NB4 (cell line): ENCODE measurements around the gene CUL1.

Source experiments
- DNase-seq: peaks from one replicate; pipeline ENCODE4 v3.0.0; 2010; ENCODE audit warnings: low read depth
- H3K4me3 ChIP-seq: one replicate; pipeline ENCODE4 v1.5.1; 2011; ENCODE audit warnings: mild to moderate bottlenecking, low read depth, low read length, moderate library complexity
- CTCF ChIP-seq: IDR thresholded peaks from one replicate; pipeline ENCODE4 v1.5.1; 2012; ENCODE audit warnings: low read depth, low read length
- MAX ChIP-seq: IDR thresholded peaks from 2 replicates; pipeline ENCODE4 v1.6.1; 2011; ENCODE audit warnings: low read depth, low read length
- MYC ChIP-seq: IDR thresholded peaks from 2 replicates; pipeline ENCODE4 v1.6.1; 2011; ENCODE audit warnings: low read depth, low read length
- POLR2A ChIP-seq: IDR thresholded peaks from 2 replicates; pipeline ENCODE4 v1.6.1; 2011; ENCODE audit warnings: mild to moderate bottlenecking; ENCODE audit not compliant: insufficient read length; ENCODE audit errors: extremely low read depth

Gene CUL1

DNA sequence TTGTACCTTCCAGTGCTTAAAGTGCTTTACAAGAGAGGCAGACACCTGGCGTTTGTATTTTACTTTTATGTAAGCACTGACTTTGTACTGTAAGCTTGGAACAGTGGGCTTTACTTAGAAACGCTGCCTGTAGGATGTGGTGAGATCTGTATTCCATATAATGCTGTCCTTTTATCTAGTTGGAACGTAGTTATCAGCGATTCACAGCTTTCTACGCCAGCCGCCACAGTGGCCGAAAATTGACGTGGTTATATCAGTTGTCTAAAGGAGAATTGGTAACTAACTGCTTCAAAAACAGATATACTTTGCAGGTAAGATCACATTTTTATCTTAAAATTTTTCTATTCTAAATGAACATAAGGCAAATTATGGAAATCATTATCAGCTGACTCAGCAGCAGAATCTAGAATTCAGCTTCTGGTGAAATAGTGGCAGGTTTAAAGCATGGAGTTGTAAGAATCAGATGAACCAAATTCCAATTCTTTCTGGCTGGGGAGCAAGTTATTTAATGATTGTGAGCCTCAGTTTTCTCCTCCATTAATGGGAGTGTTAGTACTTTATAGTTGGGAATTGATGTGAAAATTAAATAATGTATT lies 91.5 kb downstream of the CUL1 start:
- no peak for DNase-seq
- H3K4me3 ChIP-seq: no peak overlapping the region
- TF ChIP-seq MYC (no peak), POLR2A (no peak), MAX (no peak), CTCF (no peak)

DNA sequence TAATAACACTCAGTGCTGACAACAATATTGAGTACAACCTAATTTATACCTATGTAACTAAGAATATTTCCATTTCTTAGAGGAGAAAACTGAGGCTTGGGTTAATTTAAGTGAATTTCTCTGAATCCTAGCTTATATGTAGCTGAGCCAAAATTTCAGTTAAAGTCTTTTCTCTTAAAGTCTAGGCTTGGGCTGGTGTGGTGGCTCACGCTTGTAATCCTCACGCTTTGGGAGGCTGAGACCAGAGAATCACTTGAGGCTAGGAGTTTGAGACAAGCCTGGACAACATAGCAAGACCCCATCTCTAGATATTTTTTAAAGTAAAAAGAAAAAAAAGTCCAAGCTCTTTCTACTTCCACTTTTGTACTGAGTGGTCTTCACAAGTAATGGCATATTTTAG lies 92.1 kb downstream of the CUL1 start:
- H3K4me3 ChIP-seq: no peak overlapping the region
- TF ChIP-seq POLR2A: no peak
- TF ChIP-seq MYC: no peak
- TF ChIP-seq MAX: no peak
- no peak for DNase-seq

DNA sequence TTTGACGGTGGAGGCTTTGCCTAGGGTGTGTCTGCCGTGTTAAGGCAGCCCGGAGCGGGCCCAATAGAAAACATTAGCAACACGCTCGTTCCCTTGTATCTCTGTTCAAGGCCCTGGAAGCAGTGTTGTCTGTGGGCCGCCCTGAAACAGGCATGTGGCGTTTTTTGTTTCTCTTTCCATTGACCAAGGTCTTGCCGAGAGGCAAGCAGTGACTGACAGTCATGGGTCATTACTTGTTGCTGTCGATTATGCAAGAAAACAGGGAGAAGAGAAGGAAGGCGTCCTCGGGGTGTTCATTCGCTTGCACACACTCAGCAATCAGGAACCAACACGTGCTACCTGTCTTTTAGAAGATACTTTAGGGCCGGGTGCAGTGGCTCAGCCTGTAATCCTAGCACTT lies 92.8 kb downstream of the CUL1 start:
- TF ChIP-seq MAX: no peak
- no peak for DNase-seq

DNA sequence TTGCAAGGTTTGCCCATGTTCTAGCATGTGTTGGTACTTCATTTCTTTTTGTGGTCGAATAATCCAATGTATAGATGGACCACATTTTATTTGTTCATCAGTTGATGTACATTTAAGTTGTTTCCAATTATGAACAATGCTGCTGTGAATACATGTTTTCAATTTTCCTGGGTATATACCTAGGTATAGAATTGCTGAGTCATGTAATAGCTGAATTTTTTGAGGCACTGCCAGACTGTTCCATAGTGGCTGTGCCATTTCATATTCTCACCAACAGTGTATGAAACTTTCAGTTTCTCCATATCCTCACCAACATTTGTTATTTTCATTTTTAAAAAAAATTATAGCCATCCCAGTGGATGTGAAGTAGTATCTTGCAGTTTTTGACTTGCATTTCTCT lies 94.9 kb downstream of the CUL1 start:
- TF ChIP-seq MYC (no peak), MAX (no peak), CTCF (no peak), POLR2A (no peak)
- DNase-seq: no peak
- no peak overlapping the region for H3K4me3 ChIP-seq

More for the DNA sequence above, 92.8 kb downstream of the CUL1 start:
- H3K4me3 ChIP-seq: no peak overlapping the region

DNA sequence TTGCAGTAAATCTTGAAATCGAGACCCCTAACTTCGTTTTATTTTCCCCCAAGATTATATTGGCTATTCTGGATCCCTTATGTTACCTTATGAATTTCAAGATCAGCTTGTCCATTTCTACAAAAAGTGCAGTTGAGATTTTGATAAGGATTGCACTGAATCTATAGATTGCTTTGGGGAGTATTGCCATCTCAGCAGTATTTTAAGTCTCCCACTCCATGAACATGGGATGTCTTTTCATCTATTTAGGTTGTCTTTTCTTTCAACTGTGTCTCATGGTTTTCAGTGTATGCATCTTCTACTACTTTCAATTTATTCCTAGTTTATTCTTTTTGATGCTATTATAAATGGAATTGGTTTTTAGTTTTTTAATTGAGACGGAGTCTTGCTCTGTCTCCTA lies 95.8 kb downstream of the CUL1 start:
- DNase-seq: no peak
- TF ChIP-seq CTCF (no peak), POLR2A (no peak), MYC (no peak), MAX (no peak)
- no peak overlapping the region for H3K4me3 ChIP-seq

DNA sequence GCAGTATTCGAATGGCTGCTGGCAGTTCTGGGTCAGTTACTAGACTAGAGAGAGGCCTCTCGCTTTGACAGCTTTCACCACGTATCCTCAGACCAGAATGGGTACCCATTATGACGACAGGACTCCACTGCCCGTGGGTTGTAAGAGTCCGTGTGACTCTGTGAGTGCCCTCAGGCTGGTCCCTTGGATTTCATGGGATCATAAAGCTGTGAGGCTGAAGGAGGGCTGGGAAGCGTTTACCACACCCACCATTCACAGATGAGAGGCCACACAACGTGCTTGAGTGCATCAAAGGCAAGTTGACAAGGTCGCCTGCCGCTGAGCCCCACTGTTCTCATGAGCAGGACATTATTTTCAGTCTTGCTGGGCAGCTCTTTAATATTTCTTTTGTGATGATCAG lies 98.1 kb downstream of the CUL1 start:
- no peak for DNase-seq
- TF ChIP-seq MYC (no peak), MAX (no peak), POLR2A (no peak), CTCF (no peak)

More for the DNA sequence above, 98.1 kb downstream of the CUL1 start:
- H3K4me3 ChIP-seq: no peak overlapping the region
